ENCODE measurements around the gene OVOL1. TPM values are rescaled to one million over a fixed set of nuclear protein-coding genes. Genes with fewer than 3 reads are reported as not detected.

The OVOL1 gene
- total and polyA plus RNA-seq, 4 donors: 0.05 TPM; not detected in 3

DNA sequence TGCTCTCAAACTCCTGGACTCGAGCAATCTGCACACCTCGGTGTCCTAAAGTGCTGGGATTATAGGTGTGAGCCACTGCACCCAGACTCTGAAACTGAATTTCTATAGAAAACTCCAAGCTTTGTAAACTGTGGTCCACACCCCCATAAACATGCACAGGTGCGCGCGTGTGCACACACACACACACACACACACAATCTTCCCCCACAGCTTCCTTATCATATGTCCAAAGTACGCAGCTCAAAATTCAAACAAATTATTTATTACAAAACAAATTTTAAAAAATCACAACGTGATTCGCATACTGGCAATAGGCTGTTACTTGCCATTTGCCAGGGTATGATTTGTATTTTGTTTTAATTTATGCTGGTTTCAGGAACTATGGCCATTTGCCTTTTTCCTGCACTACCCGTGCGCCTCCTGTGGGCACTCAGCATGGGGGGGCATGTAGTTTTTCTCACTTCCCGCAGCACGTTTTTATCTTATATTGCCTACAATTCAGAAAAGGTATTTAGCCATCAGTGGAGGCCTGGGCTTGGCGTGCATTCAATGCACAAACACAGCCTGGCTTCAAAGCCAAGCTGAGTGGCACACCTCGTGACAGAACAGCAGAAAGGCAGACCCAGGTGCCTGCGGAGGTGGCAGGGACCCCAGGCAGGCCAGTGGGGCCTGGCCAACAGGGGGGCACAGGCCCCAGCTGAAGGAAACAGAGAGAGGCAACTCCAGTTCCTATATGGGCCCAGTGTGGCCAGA, 36.1 kb downstream of the OVOL1 start:
- H3K27ac ChIP-seq (ENCODE audit: low read depth in 1 of 2, low read length in 2 of 2): no peak overlapping the region
- H3K9ac ChIP-seq (ENCODE audit: low read depth in 1 of 2, low read length in 2 of 2): no peak overlapping the region
- H3K36me3 ChIP-seq (ENCODE audit: control insufficient read depth in 4 of 4, insufficient read depth in 3 of 4, low read depth in 1 of 4, low read length in 3 of 4): no peaks in the 10 kb centered on the region
- no peak overlapping the region for H3K4me3 ChIP-seq (ENCODE audit: low read depth in 1 of 3, low read length in 3 of 3)
- 62% methylated on average over 15 of the region's 15 CpGs for WGBS
- no peak for DNase-seq (ENCODE audit: low spot score)
- TF ChIP-seq FOXA1 (IDR thresholded peaks at IDR 0.05) (no peak), HNF4A (conservative IDR thresholded peaks at IDR 0.05) (no peak), TAF1 (conservative IDR thresholded peaks at IDR 0.05) (no peak), JUND (IDR thresholded peaks at IDR 0.05) (no peak), REST (IDR thresholded peaks at IDR 0.05) (no peak), HNF4G (IDR thresholded peaks at IDR 0.05) (no peak), FOXA2 (IDR thresholded peaks at IDR 0.05) (no peak), EGR1 (IDR thresholded peaks at IDR 0.05; ENCODE audit: low read depth in 2 of 2) (no peak), NR2F2 (IDR thresholded peaks at IDR 0.05) (no peak), RAD21 (IDR thresholded peaks at IDR 0.05) (no peak), YY1 (IDR thresholded peaks at IDR 0.05) (no peak), GABPA (IDR thresholded peaks at IDR 0.05 in 1 of 2, conservative IDR thresholded peaks at IDR 0.05 in 1 of 2) (no peak), SP1 (IDR thresholded peaks at IDR 0.05) (no peak)
- TF ChIP-seq, protein P1, sequence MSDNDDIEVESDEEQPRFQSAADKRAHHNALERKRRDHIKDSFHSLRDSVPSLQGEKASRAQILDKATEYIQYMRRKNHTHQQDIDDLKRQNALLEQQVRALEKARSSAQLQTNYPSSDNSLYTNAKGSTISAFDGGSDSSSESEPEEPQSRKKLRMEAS (IDR thresholded peaks at IDR 0.05): no peak
- TF ChIP-seq, protein P2, sequence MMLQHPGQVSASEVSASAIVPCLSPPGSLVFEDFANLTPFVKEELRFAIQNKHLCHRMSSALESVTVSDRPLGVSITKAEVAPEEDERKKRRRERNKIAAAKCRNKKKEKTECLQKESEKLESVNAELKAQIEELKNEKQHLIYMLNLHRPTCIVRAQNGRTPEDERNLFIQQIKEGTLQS (IDR thresholded peaks at IDR 0.05): no peak
- TF ChIP-seq, protein P3, sequence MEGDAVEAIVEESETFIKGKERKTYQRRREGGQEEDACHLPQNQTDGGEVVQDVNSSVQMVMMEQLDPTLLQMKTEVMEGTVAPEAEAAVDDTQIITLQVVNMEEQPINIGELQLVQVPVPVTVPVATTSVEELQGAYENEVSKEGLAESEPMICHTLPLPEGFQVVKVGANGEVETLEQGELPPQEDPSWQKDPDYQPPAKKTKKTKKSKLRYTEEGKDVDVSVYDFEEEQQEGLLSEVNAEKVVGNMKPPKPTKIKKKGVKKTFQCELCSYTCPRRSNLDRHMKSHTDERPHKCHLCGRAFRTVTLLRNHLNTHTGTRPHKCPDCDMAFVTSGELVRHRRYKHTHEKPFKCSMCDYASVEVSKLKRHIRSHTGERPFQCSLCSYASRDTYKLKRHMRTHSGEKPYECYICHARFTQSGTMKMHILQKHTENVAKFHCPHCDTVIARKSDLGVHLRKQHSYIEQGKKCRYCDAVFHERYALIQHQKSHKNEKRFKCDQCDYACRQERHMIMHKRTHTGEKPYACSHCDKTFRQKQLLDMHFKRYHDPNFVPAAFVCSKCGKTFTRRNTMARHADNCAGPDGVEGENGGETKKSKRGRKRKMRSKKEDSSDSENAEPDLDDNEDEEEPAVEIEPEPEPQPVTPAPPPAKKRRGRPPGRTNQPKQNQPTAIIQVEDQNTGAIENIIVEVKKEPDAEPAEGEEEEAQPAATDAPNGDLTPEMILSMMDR (IDR thresholded peaks at IDR 0.05; ENCODE audit: low read depth, low read length, missing input control): no peak
- TF ChIP-seq, protein P4, sequence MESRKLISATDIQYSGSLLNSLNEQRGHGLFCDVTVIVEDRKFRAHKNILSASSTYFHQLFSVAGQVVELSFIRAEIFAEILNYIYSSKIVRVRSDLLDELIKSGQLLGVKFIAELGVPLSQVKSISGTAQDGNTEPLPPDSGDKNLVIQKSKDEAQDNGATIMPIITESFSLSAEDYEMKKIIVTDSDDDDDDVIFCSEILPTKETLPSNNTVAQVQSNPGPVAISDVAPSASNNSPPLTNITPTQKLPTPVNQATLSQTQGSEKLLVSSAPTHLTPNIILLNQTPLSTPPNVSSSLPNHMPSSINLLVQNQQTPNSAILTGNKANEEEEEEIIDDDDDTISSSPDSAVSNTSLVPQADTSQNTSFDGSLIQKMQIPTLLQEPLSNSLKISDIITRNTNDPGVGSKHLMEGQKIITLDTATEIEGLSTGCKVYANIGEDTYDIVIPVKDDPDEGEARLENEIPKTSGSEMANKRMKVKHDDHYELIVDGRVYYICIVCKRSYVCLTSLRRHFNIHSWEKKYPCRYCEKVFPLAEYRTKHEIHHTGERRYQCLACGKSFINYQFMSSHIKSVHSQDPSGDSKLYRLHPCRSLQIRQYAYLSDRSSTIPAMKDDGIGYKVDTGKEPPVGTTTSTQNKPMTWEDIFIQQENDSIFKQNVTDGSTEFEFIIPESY (IDR thresholded peaks at IDR 0.05): no peak
- H3K9me3 ChIP-seq (ENCODE audit: control insufficient read depth in 4 of 4, low read length in 3 of 4): no peaks in the 10 kb centered on the region
- H3K4me1 ChIP-seq (ENCODE audit: control insufficient read depth in 4 of 4, insufficient read depth in 4 of 4, low read length in 3 of 4): peaks cover 2 to 10% (median 6%) of the 10 kb centered on the region in 4 donors
- H3K27me3 ChIP-seq (ENCODE audit: control insufficient read depth in 4 of 4, insufficient read depth in 4 of 4, low read length in 3 of 4): no peaks in the 10 kb centered on the region

Measured in liver (tissue), 9 donors.